ENCODE data around the gene PCLO.

The PCLO gene

GRCh38 chr7:82810558-82811259 lies 352.0 kb downstream of the PCLO start:
- FAIRE-seq: peak; percentile 96

DNA sequence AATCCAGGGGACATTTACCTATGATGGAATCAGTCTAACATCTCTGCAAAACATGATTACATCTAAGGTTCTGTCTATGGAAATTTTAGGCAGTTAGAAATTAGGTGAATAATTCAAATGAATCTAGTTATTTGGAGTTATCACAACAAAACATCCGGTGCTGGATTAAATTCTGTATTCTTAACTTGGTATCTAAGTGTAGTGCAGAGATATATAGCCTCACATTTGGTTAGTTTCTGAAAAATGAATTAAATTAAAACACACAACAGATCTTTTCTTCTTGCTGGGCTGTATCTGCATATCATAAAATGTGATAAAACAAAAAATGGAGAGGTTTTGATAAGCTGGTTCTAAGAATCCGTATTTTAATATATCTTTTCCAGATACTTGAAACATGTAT lies 354.1 kb downstream of the PCLO start:
- no peak for FAIRE-seq

DNA sequence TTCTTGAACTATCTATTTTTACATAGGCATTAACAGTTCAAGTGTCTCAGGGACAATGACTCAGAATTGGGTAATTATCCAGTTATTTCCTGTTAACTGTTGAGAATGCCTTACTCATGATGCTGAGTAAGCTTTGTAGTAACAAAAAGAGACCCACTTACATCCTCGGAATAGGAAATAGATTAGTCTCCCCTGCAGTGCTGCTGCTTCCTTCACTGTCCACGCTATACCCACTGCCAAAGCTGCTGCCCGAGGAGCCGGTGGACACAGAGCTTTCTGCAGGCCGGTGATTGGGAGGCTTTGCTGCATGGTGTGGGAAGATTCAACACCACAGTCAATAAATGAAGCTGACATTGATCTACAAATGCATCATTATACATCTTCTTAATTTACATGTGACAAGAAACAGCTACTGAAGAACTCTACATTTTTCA lies 357.1 kb downstream of the PCLO start:
- peak; percentile 86 for FAIRE-seq

DNA sequence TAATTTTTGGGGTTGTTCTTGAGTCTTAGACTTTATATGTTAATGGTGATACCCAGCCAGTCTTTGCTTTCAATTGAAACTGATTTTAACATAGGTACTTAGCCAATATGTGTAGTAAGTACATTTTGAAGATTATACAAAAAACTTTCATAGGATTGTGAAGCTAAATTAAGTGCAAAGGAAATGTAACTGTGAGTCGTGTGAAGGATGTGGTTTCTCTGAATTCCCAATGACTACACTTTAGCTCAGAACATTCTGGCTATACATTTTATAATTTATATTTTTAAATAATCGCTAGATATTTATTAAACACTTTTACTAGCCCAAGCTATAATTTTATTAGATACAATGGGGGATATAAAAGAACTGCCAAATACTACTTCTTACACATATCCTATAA lies 359.3 kb downstream of the PCLO start:
- no peak for FAIRE-seq

GRCh38 chr7:82789883-82790609 lies 372.6 kb downstream of the PCLO start:
- FAIRE-seq: no peak

- FAIRE-seq: no peak
These were observed 384.7 kb downstream of the PCLO start for GRCh38 chr7:82778021-82778420.

DNA sequence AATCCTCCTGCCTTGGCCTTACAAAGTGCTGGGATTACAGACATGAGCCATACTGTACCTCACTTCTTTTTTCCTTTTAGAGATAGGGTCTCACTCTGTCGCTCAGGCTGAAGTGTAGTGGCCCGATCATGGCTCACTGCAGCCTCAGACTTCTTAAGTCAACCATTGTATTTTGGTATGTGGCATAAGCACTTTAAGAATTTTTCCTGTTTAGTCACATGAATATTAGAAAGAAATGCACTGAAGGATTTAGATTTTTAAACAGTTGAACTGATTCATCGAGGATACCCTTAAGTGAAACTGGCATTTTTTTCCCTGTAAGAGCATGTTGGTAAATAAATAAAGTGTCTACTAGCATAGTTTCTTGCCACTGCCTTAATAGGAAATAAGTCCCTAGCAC lies 399.8 kb downstream of the PCLO start:
- no peak for FAIRE-seq

- no peak for FAIRE-seq
These were observed 401.9 kb downstream of the PCLO start for GRCh38 chr7:82760831-82761230.

DNA sequence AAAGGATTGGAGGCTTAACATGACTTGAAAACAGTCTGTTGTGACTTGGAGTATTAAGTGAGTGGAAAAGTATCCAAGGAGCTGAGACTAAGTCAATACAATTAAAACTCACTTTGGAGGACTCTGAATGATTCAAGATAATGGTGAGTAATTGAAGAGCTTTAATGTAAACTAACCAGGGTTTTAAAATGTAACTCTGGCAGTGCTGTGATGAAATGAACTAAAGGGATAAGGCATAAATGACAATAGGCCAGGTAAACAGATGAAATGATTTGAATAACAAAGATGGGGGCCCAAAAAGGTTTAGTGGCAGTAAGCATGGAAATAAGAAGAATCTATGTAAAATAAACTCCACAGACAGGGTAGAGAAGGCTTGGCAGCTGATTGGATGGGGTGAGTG lies 402.6 kb downstream of the PCLO start:
- FAIRE-seq: no peak

DNA sequence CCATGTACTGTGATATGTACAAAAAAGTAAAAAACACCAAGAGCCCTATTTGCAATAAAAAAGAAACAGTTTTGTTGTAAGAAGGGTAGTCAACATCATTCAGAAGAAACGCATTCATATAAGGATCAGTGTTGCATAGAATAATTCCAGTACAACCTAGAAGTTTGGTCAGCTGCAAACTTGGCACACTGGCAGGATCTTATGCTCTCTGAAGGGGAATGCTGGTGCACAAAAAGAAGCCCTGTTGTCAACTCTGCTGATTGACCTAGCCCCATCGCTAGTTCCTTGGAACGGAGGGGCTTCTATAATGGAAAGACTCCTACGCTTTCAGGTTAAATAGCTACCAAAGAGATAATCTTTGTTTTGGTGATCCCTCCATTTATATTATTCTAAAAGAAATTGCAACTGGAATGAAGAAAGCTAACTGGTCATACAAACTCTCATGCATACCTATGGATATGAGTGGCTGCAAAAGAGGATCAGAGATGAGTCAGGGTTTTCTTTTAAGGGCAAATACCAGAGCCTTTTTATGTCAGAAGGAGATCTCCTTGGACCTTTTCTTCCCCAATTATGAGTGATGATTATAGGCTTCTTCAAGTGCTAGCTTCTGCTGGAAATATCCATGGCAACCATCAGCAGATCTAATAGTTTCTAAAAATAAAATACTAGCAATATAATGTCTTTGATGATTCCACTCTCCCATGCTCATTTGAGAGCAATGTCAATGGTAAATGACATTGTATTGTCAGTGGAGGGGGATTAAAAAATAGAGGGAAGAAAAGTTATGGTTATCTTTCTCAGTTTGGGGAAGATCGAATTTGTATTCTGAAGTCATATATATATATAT lies 406.8 kb downstream of the PCLO start:
- FAIRE-seq: no peak

DNA sequence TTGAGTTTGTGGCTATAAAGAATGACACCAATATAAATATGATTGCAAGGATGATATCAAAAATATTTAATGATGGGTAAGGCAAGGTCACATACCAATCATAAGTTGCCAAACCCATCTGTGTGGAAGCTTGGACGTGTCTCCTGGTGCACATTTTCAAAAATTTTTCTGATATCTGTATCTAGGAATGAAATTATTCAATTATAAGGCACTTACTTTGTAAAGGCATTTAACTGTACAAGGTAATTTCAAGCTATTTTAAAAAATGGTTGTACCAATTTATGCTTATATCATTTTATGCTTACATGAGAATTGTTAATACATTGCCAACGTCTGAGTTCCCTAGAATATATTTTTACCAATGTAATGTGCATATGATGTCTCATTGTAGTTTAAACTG lies 412.7 kb downstream of the PCLO start:
- FAIRE-seq: no peak

- FAIRE-seq: no peak
These were observed 416.9 kb downstream of the PCLO start for GRCh38 chr7:82745820-82746219.

- no peak for FAIRE-seq
These were observed 417.6 kb downstream of the PCLO start for GRCh38 chr7:82745117-82745516.

GRCh38 chr7:82742163-82742562 lies 420.5 kb downstream of the PCLO start:
- FAIRE-seq: no peak

GRCh38 chr7:82741493-82741892 lies 421.2 kb downstream of the PCLO start:
- FAIRE-seq: no peak

DNA sequence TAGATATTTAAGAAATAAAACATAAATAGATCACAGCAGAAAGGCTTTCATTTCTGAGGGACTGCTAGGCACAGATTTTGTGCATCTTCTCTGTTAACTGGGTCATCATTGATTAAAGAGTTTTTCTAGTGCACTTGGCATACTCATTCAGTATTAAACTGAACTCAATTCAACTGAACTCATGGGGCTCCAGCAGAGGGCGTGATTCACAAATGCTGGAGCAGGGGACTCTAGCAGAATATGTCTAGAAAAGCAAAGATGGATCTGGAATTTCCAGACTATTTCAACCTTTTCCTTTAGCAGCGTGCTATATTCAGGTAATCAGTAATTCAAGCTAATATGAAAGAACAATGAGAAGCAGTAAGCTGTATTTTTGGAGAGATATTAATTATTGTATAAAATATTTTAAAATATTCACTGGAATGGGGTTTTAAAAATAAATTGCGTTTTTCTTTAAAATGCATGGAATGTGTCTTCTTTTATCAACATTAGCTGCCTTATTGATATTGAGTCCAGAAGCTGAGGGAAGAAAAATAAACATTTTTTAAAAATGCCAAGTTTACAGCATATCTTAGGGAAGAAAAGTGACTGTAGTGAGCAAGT lies 422.3 kb downstream of the PCLO start:
- peak; percentile 43 for FAIRE-seq

DNA sequence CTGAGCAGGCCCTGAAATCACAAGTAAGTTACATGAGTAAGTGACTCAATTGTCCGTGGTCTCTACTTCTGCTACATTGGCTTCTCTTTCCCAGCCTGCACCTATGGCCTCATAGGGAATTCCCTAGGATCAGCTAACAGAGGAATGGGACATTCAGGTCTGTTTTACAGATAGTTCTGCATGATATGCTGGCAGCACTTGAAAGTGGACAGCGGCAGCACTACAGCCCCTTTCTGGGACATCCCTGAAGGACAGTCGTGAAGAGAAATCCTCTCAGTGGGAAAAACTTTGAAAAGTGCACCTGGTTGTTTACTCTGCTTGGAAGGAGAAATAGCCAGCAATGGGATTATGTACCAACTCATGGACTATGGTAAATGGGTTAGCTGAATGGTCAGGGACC lies 426.1 kb downstream of the PCLO start:
- no peak for FAIRE-seq

DNA sequence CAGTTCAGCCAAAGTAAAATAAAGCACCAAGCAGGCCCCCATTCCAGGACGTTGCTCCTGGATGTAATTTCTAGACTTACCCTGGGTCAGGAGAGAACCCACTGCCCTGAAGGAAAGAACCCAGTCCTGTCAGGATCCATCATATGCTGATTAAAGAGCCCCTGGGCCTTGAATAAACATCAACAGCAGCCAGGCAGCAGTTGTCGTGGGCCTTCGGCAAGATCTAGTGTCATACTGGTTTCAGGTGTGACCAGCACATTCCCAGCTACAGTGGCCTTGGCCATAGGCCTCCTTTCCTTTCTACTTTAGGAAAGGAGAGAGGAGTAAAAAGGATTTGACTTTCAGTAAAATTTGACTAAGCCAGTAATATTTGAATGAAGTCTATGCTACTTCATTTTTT lies 430.0 kb downstream of the PCLO start:
- FAIRE-seq: no peak

DNA sequence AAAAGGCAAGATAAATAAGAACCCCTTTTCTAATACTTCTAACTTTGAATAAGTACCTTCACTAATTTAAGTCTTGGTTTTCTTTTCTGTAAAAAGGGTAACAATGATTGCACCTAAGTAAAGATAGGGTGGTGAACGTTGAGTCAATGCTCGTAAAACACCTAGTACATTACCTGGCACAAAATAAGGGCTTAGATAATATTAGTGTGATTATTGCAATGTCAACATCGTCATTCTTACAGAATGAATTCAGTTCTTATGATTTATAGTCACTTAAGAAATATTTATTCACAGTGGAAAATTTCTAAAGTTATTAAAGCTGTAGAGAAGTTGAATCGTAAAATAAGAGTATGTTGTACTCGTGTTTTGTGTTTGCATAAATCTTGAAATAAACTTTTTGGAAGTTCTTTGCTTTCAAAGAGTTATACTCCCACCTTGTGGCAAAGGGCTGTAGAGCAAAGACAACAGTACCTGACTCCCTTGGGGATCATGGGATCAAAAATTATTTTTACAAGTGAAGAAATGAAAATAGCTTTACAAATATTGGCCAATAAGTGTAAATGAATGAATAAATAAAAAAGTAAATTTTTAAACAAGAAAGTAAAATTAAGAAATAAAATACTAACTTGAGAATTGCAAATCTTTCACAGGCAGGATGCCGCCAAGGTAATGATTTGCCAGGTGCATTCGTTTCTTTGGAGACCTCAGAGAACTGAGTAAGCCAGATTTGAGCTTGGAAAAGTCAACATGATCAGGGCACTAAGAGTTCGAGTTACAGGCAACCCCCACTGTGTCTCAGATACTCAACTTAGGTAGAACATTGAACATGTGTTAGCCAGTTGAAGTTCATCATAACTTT lies 433.3 kb downstream of the PCLO start:
- peak; percentile 98 for FAIRE-seq

DNA sequence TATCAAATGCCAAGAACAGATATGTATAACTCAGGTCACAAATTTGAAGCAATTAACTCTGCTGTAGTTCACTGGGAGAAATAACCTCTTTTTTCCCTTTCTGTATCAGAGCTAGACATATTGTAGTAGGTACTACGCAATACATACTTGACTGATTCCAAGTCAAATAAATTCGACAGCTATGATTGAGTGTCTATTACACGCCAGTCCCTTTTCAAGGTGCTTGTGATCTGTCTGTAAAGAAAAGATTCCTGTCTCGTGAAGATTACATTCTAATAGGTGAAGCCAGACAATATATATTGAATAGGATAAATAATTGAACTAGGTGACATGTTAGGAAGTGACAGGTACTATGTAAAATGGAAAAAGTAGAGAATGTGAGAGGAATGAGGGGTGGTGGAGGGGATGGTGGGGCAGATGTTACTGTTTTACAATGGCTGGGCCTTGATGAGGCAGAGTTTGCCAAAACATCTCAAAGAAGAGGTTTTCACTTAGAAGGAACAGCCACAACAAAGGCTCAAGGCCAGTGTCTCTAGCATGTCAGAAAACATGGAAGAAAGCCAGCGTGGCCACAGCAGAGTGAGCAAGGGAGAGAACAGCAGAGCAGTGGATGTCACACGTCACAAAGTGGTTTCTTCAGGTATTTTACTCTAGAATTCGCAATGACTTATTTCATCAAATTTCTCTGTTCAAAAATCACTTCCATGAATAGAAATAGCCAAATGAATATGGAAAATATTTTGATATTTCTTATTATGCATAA lies 436.5 kb downstream of the PCLO start:
- FAIRE-seq: no peak

GRCh38 chr7:82723411-82723810 lies 439.3 kb downstream of the PCLO start:
- no peak for FAIRE-seq

- no peak for FAIRE-seq
These were observed 439.7 kb downstream of the PCLO start for GRCh38 chr7:82722946-82723345.
